ENCODE results near the gene PML.
A peak's percentile ranks its signal among the peaks of the same experiment; 100 is the strongest.

Gene PML

GRCh38 chr15:73990250-73991005 is 4.1 kb upstream of the PML start:
- H3K27me3 ChIP-seq (ENCODE audit: control insufficient read depth, insufficient read depth, low read length), result no peaks in the 10 kb centered on the region
- H3K9ac ChIP-seq (ENCODE audit: low read length), result no peak overlapping the region
- H3K27ac ChIP-seq (ENCODE audit: low read depth, low read length), result peak overlapping the region; percentile 86
- H3K4me1 ChIP-seq (ENCODE audit: control insufficient read depth, insufficient read depth, low read length), result peaks cover 20% of the 10 kb centered on the region
- H3K4me3 ChIP-seq (ENCODE audit: low read length), result no peak overlapping the region
- H3K36me3 ChIP-seq (ENCODE audit: control insufficient read depth, insufficient read depth, low read length), result peaks cover 11% of the 10 kb centered on the region

GRCh38 chr15:73991260-73991659 is 3.3 kb upstream of the PML start:
- H3K9ac ChIP-seq (ENCODE audit: low read length), result peak overlapping the region; percentile 2
- H3K4me1 ChIP-seq (ENCODE audit: control insufficient read depth, insufficient read depth, low read length), result peaks cover 21% of the 10 kb centered on the region
- H3K27ac ChIP-seq (ENCODE audit: low read depth, low read length), result peak overlapping the region; percentile 86

GRCh38 chr15:73991726-73992593 is 2.6 kb upstream of the PML start, which contains the start of gene STOML1:
TSS of gene STOML1 (minus strand) at chr15:73992295. CDS start at chr15:73992223, 72 bp downstream.
- peaks cover 11% of the 10 kb centered on the region for H3K36me3 ChIP-seq (ENCODE audit: control insufficient read depth, insufficient read depth, low read length)
- H3K27ac ChIP-seq (ENCODE audit: low read depth, low read length), result peak within 1 kb of the TSS; percentile 86
- H3K4me3 ChIP-seq (ENCODE audit: low read length), result peak within 1 kb of the TSS; percentile 77
- H3K4me1 ChIP-seq (ENCODE audit: control insufficient read depth, insufficient read depth, low read length), result peaks cover 26% of the 10 kb centered on the region
- H3K9ac ChIP-seq (ENCODE audit: low read length), result peak within 1 kb of the TSS; percentile 17
- no peaks in the 10 kb centered on the region for H3K27me3 ChIP-seq (ENCODE audit: control insufficient read depth, insufficient read depth, low read length)

More at GRCh38 chr15:73991260-73991659, 3.3 kb upstream of the PML start:
- Histone ChIP-seq H3K36me3 (ENCODE audit: control insufficient read depth, insufficient read depth, low read length) (peaks cover 11% of the 10 kb centered on the region), H3K4me3 (ENCODE audit: low read length) (peak overlapping the region; percentile 77), H3K27me3 (ENCODE audit: control insufficient read depth, insufficient read depth, low read length) (no peaks in the 10 kb centered on the region)

GRCh38 chr15:73992594-73992898 is 2.0 kb upstream of the PML start:
- Histone ChIP-seq H3K27me3 (ENCODE audit: control insufficient read depth, insufficient read depth, low read length) (no peaks in the 10 kb centered on the region), H3K4me1 (ENCODE audit: control insufficient read depth, insufficient read depth, low read length) (peaks cover 26% of the 10 kb centered on the region), H3K36me3 (ENCODE audit: control insufficient read depth, insufficient read depth, low read length) (peaks cover 11% of the 10 kb centered on the region), H3K4me3 (ENCODE audit: low read length) (peak overlapping the region; percentile 63), H3K27ac (ENCODE audit: low read depth, low read length) (peak overlapping the region; percentile 86), H3K9ac (ENCODE audit: low read length) (no peak overlapping the region)

- Histone ChIP-seq H3K36me3 (ENCODE audit: control insufficient read depth, insufficient read depth, low read length) (peaks cover 10% of the 10 kb centered on the region), H3K27me3 (ENCODE audit: control insufficient read depth, insufficient read depth, low read length) (no peaks in the 10 kb centered on the region), H3K4me3 (ENCODE audit: low read length) (peak overlapping the region; percentile 99), H3K4me1 (ENCODE audit: control insufficient read depth, insufficient read depth, low read length) (peaks cover 26% of the 10 kb centered on the region), H3K27ac (ENCODE audit: low read depth, low read length) (peak overlapping the region; percentile 84), H3K9ac (ENCODE audit: low read length) (peak overlapping the region; percentile 66)
These were observed 1.1 kb upstream of the PML start for GRCh38 chr15:73993211-73993994.

- peak overlapping the region; percentile 92 for H3K9ac ChIP-seq (ENCODE audit: low read length)
- H3K27me3 ChIP-seq (ENCODE audit: control insufficient read depth, insufficient read depth, low read length), result no peaks in the 10 kb centered on the region
- H3K27ac ChIP-seq (ENCODE audit: low read depth, low read length), result peak overlapping the region; percentile 96
- H3K4me3 ChIP-seq (ENCODE audit: low read length), result peak overlapping the region; percentile 99
- peaks cover 26% of the 10 kb centered on the region for H3K4me1 ChIP-seq (ENCODE audit: control insufficient read depth, insufficient read depth, low read length)
- peaks cover 6% of the 10 kb centered on the region for H3K36me3 ChIP-seq (ENCODE audit: control insufficient read depth, insufficient read depth, low read length)
These were observed 551 bp downstream of the PML start for GRCh38 chr15:73994912-73995622.

GRCh38 chr15:73996267-73996666 is 1.8 kb downstream of the PML start:
- Histone ChIP-seq H3K27ac (ENCODE audit: low read depth, low read length) (peak overlapping the region; percentile 15), H3K9ac (ENCODE audit: low read length) (no peak overlapping the region), H3K4me3 (ENCODE audit: low read length) (peak overlapping the region; percentile 99), H3K36me3 (ENCODE audit: control insufficient read depth, insufficient read depth, low read length) (peaks cover 6% of the 10 kb centered on the region), H3K4me1 (ENCODE audit: control insufficient read depth, insufficient read depth, low read length) (peaks cover 22% of the 10 kb centered on the region), H3K27me3 (ENCODE audit: control insufficient read depth, insufficient read depth, low read length) (no peaks in the 10 kb centered on the region)

- peak overlapping the region; percentile 15 for H3K27ac ChIP-seq (ENCODE audit: low read depth, low read length)
- peaks cover 6% of the 10 kb centered on the region for H3K36me3 ChIP-seq (ENCODE audit: control insufficient read depth, insufficient read depth, low read length)
- no peaks in the 10 kb centered on the region for H3K27me3 ChIP-seq (ENCODE audit: control insufficient read depth, insufficient read depth, low read length)
- peaks cover 18% of the 10 kb centered on the region for H3K4me1 ChIP-seq (ENCODE audit: control insufficient read depth, insufficient read depth, low read length)
- no peak overlapping the region for H3K9ac ChIP-seq (ENCODE audit: low read length)
- peak overlapping the region; percentile 47 for H3K4me3 ChIP-seq (ENCODE audit: low read length)
These were observed 2.4 kb downstream of the PML start for GRCh38 chr15:73996939-73997338.

GRCh38 chr15:73997986-73998385 is 3.5 kb downstream of the PML start:
- Histone ChIP-seq H3K9ac (ENCODE audit: low read length) (no peak overlapping the region), H3K27ac (ENCODE audit: low read depth, low read length) (no peak overlapping the region), H3K27me3 (ENCODE audit: control insufficient read depth, insufficient read depth, low read length) (no peaks in the 10 kb centered on the region), H3K36me3 (ENCODE audit: control insufficient read depth, insufficient read depth, low read length) (peaks cover 6% of the 10 kb centered on the region), H3K4me3 (ENCODE audit: low read length) (no peak overlapping the region), H3K4me1 (ENCODE audit: control insufficient read depth, insufficient read depth, low read length) (peaks cover 15% of the 10 kb centered on the region)

- Histone ChIP-seq H3K4me1 (ENCODE audit: control insufficient read depth, insufficient read depth, low read length) (peaks cover 38% of the 10 kb centered on the region), H3K27me3 (ENCODE audit: control insufficient read depth, insufficient read depth, low read length) (no peaks in the 10 kb centered on the region), H3K9ac (ENCODE audit: low read length) (no peak overlapping the region), H3K27ac (ENCODE audit: low read depth, low read length) (peak overlapping the region; percentile 85), H3K4me3 (ENCODE audit: low read length) (peak overlapping the region; percentile 1), H3K36me3 (ENCODE audit: control insufficient read depth, insufficient read depth, low read length) (peaks cover 3% of the 10 kb centered on the region)
These were observed 12.5 kb downstream of the PML start for GRCh38 chr15:74006774-74007639.

- Histone ChIP-seq H3K36me3 (ENCODE audit: control insufficient read depth, insufficient read depth, low read length) (peaks cover 3% of the 10 kb centered on the region), H3K4me1 (ENCODE audit: control insufficient read depth, insufficient read depth, low read length) (peaks cover 38% of the 10 kb centered on the region), H3K27me3 (ENCODE audit: control insufficient read depth, insufficient read depth, low read length) (no peaks in the 10 kb centered on the region), H3K4me3 (ENCODE audit: low read length) (peak overlapping the region; percentile 14), H3K9ac (ENCODE audit: low read length) (no peak overlapping the region), H3K27ac (ENCODE audit: low read depth, low read length) (peak overlapping the region; percentile 85)
These were observed 13.4 kb downstream of the PML start for GRCh38 chr15:74007820-74008371.

All from rectal smooth muscle tissue (tissue), 1 donor.